ENCODE measurements around the gene TSPAN17. TPM values are rescaled to one million over a fixed set of nuclear protein-coding genes. Genes with fewer than 3 reads are reported as not detected.

The TSPAN17 gene
- polyA plus RNA-seq, 3 donors, result 22.2 to 27.7 (median 24.1) TPM

- H3K27me3 ChIP-seq (ENCODE audit: control insufficient read depth in 2 of 2, insufficient read depth in 2 of 2, low read length in 2 of 2), result no peaks in the 10 kb centered on the region
- peaks cover 7 to 28% of the 10 kb centered on the region in 2 donors for H3K36me3 ChIP-seq (replicated peaks in 1 of 2; ENCODE audit: control insufficient read depth in 1 of 2, insufficient read depth in 2 of 2, low read length in 2 of 2)
- no peak overlapping the region for H3K4me2 ChIP-seq (replicated peaks; ENCODE audit: extremely low read depth, low read length, poor library complexity, severe bottlenecking)
- H4K20me1 ChIP-seq (ENCODE audit: insufficient read depth, low read length), result peaks cover 21% of the 10 kb centered on the region
- Mint-ChIP-seq H3K27me3 (ENCODE audit: low read depth in 3 of 3) (peaks cover 3 to 9% (median 4%) of the 10 kb centered on the region in 3 donors), H3K4me1 (peaks cover 23% of the 10 kb centered on the region), H3K36me3 (peaks cover 33 to 42% of the 10 kb centered on the region in 2 donors), H3K9me3 (peaks cover 0 to 2% (median 0%) of the 10 kb centered on the region in 7 donors), H3K27ac (no peak overlapping the region), H3K4me3 (no peak overlapping the region)
- H3K9me3 ChIP-seq (replicated peaks in 1 of 2; ENCODE audit: control insufficient read depth in 1 of 2, insufficient read depth in 1 of 2, low read length in 2 of 2), result no peaks in the 10 kb centered on the region
- peaks cover 15 to 16% of the 10 kb centered on the region in 2 donors for H3K4me1 ChIP-seq (ENCODE audit: control insufficient read depth in 1 of 2, insufficient read depth in 2 of 2, low read length in 2 of 2)
- no peak overlapping the region for H3K4me3 ChIP-seq (replicated peaks in 1 of 3; ENCODE audit: low read depth in 2 of 3, low read length in 3 of 3)
- no peak overlapping the region for H2AFZ ChIP-seq (ENCODE audit: insufficient read depth, low read depth, low read length, poor library complexity, severe bottlenecking)
- DNase-seq, result no peak
- TF ChIP-seq, protein P1, sequence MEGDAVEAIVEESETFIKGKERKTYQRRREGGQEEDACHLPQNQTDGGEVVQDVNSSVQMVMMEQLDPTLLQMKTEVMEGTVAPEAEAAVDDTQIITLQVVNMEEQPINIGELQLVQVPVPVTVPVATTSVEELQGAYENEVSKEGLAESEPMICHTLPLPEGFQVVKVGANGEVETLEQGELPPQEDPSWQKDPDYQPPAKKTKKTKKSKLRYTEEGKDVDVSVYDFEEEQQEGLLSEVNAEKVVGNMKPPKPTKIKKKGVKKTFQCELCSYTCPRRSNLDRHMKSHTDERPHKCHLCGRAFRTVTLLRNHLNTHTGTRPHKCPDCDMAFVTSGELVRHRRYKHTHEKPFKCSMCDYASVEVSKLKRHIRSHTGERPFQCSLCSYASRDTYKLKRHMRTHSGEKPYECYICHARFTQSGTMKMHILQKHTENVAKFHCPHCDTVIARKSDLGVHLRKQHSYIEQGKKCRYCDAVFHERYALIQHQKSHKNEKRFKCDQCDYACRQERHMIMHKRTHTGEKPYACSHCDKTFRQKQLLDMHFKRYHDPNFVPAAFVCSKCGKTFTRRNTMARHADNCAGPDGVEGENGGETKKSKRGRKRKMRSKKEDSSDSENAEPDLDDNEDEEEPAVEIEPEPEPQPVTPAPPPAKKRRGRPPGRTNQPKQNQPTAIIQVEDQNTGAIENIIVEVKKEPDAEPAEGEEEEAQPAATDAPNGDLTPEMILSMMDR (IDR thresholded peaks at IDR 0.05), result no peak
- H3K79me2 ChIP-seq (ENCODE audit: insufficient read depth, low read length), result no peaks in the 10 kb centered on the region
- intact Hi-C loops (cut with micrococcal nuclease), result loop anchor here in 1 of 2 donors (5.0 to 10.0 kb wide), 2 partner anchors 302 to 920 kb away; no protein-coding TSS in a partner anchor
- H3K9ac ChIP-seq (ENCODE audit: insufficient read depth, low read length, poor library complexity, severe bottlenecking), result no peak overlapping the region
- WGBS (ENCODE audit: insufficient coverage), result 100% methylated on average over 4 of the region's 14 CpGs
- no peak overlapping the region for H3K27ac ChIP-seq (ENCODE audit: low read depth in 1 of 2, low read length in 2 of 2)
Observed at GRCh38 chr5:176654856-176655255, 7.6 kb downstream of the TSPAN17 start.

DNA sequence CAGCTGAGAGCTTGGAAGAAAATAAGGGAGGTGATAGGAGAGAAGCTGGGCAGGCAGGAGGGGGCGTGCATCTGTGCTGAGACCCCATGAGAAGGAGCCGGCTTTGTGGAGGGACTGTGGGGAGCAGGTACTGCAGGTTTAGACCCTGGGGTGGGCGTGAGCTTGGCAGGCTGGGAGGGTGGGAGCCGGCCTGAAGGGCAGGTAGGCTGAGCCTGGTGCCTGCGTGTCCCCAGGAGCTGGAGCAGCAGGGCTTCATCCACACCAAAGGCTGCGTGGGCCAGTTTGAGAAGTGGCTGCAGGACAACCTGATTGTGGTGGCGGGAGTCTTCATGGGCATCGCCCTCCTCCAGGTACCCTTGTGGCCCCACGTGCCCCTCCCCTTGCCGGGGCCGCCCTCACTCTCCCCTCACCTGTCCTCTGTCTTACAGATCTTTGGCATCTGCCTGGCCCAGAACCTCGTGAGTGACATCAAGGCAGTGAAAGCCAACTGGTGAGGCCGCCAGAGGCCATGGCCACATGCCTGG lies 9.2 kb downstream of the TSPAN17 start:
- Mint-ChIP-seq H3K9me3 (peaks cover 0 to 2% (median 0%) of the 10 kb centered on the region in 7 donors), H3K4me3 (no peak overlapping the region), H3K36me3 (peaks cover 30 to 40% of the 10 kb centered on the region in 2 donors), H3K27me3 (ENCODE audit: low read depth in 3 of 3) (peaks cover 3 to 9% (median 8%) of the 10 kb centered on the region in 3 donors), H3K27ac (peak overlapping the region in 1 of 7 donors; percentile 13), H3K4me1 (peaks cover 23% of the 10 kb centered on the region)
- 97% methylated on average over 11 of the region's 13 CpGs for WGBS (ENCODE audit: insufficient coverage)
- DNase-seq, result no peak
- no peak overlapping the region for H2AFZ ChIP-seq (ENCODE audit: insufficient read depth, low read depth, low read length, poor library complexity, severe bottlenecking)
- no peak overlapping the region for H3K27ac ChIP-seq (ENCODE audit: low read depth in 1 of 2, low read length in 2 of 2)
- peaks cover 18% of the 10 kb centered on the region for H4K20me1 ChIP-seq (ENCODE audit: insufficient read depth, low read length)
- no peak overlapping the region for H3K9ac ChIP-seq (ENCODE audit: insufficient read depth, low read length, poor library complexity, severe bottlenecking)
- peaks cover 18 to 19% of the 10 kb centered on the region in 2 donors for H3K4me1 ChIP-seq (ENCODE audit: control insufficient read depth in 1 of 2, insufficient read depth in 2 of 2, low read length in 2 of 2)
- peaks cover 7 to 28% of the 10 kb centered on the region in 2 donors for H3K36me3 ChIP-seq (replicated peaks in 1 of 2; ENCODE audit: control insufficient read depth in 1 of 2, insufficient read depth in 2 of 2, low read length in 2 of 2)
- H3K79me2 ChIP-seq (ENCODE audit: insufficient read depth, low read length), result no peaks in the 10 kb centered on the region
- intact Hi-C loops (cut with micrococcal nuclease), result loop anchor here in 1 of 2 donors (5.0 to 10.0 kb wide), 2 partner anchors 301 to 922 kb away; no protein-coding TSS in a partner anchor
- H3K27me3 ChIP-seq (ENCODE audit: control insufficient read depth in 2 of 2, insufficient read depth in 2 of 2, low read length in 2 of 2), result no peaks in the 10 kb centered on the region
- TF ChIP-seq, protein P1 (IDR thresholded peaks at IDR 0.05), result no peak
- H3K4me3 ChIP-seq (replicated peaks in 1 of 3; ENCODE audit: low read depth in 2 of 3, low read length in 3 of 3), result no peak overlapping the region
- no peak overlapping the region for H3K4me2 ChIP-seq (replicated peaks; ENCODE audit: extremely low read depth, low read length, poor library complexity, severe bottlenecking)
- no peaks in the 10 kb centered on the region for H3K9me3 ChIP-seq (replicated peaks in 1 of 2; ENCODE audit: control insufficient read depth in 1 of 2, insufficient read depth in 1 of 2, low read length in 2 of 2)

Data from CD14-positive monocyte (primary cell).